H1 (cell line): Measurements from ENCODE around the gene DNAJB7. TPM values are rescaled to one million over a fixed set of nuclear protein-coding genes. Genes with fewer than 3 reads are reported as not detected.

Source experiments
- CTCF ChIA-PET: fragments of 300-600 bp; sonication (Branson Sonifier 250); formaldehyde crosslinking; loops from one replicate; lab custom pipeline; 2021; ENCODE audit not compliant: partially characterized antibody; lab: Charles Lee
- POLR2A ChIA-PET: fragments of 300-600 bp; sonication (Branson Sonifier 250); formaldehyde crosslinking; loops from one replicate; lab custom pipeline; 2021; ENCODE audit warnings: inconsistent platforms; ENCODE audit not compliant: partially characterized antibody; lab: Charles Lee
- DNase-seq, 2 experiments: peaks; one replicate each; pipeline versions ENCODE4 v3.0.0 to v3.0.0-alpha.2; 2010 to 2022; ENCODE audit warnings: low spot score in 2 of 2, low read depth in 1 of 2, mixed read lengths in 1 of 2
- FAIRE-seq: peaks from 2 replicates; lab custom pipeline; 2011; peaks lifted over from hg19 to GRCh38; lab: Jason Lieb, UNC
- H2AFZ ChIP-seq: 2 replicates; pipeline ENCODE4 v1.8.1; 2012; ENCODE audit warnings: low read length, inconsistent platforms
- H2AK5ac ChIP-seq: 2 replicates; pipeline ENCODE4 v1.6.1; 2013; ENCODE audit warnings: low read depth, low read length
- H2BK120ac ChIP-seq: replicated peaks from 2 replicates; pipeline ENCODE3; 2013; ENCODE audit warnings: low read depth, low read length, inconsistent platforms
- H2BK12ac ChIP-seq: 2 replicates; pipeline ENCODE4 v1.6.1; 2013; ENCODE audit warnings: low read depth, low read length
- H2BK15ac ChIP-seq: 2 replicates; pipeline ENCODE4 v1.6.1; 2013; ENCODE audit warnings: low read length
- H2BK20ac ChIP-seq: 2 replicates; pipeline ENCODE4 v1.6.1; 2013; ENCODE audit warnings: low read length
- H2BK5ac ChIP-seq: 2 replicates; pipeline ENCODE4 v1.6.1; 2013; ENCODE audit warnings: low read depth, low read length
- H3K14ac ChIP-seq: 2 replicates; pipeline ENCODE4 v1.6.1; 2013; ENCODE audit warnings: inconsistent platforms; ENCODE audit not compliant: insufficient read length
- H3K18ac ChIP-seq: 2 replicates; pipeline ENCODE4 v1.6.1; 2013; ENCODE audit warnings: low read length; ENCODE audit errors: extremely low read depth
- H3K23ac ChIP-seq: 2 replicates; pipeline ENCODE4 v1.6.1; 2013; ENCODE audit warnings: inconsistent platforms; ENCODE audit not compliant: insufficient read length
- H3K23me2 ChIP-seq: 2 replicates; pipeline ENCODE4 v1.6.1; 2013; ENCODE audit warnings: low read depth, low read length
- H3K27ac ChIP-seq: 2 replicates; pipeline ENCODE4 v1.6.1; 2011; ENCODE audit warnings: low read depth, low read length, inconsistent platforms
- H3K27me3 ChIP-seq, 4 experiments: replicated peaks in 1 of 4; 1 replicate in 1 of 4; 2 replicates in 3 of 4; pipeline versions ENCODE4 v1.6.1 to v1.8.1; 2011 to 2013; ENCODE audit warnings: low read length in 3 of 4, mild to moderate bottlenecking in 3 of 4, inconsistent platforms in 2 of 4, mixed read lengths in 2 of 4, moderate library complexity in 1 of 4; ENCODE audit not compliant: control insufficient read depth in 3 of 4, insufficient read depth in 3 of 4; ENCODE audit errors: extremely low read depth in 1 of 4
- H3K36me3 ChIP-seq, 4 experiments: 2 replicates each; pipeline versions ENCODE4 v1.6.1 to v1.8.1; 2011 to 2013; ENCODE audit warnings: mild to moderate bottlenecking in 4 of 4, low read length in 3 of 4, moderate library complexity in 2 of 4, control low read depth in 1 of 4, inconsistent platforms in 1 of 4; ENCODE audit not compliant: insufficient read depth in 4 of 4, control insufficient read depth in 2 of 4
- H3K4ac ChIP-seq: replicated peaks from 2 replicates; pipeline ENCODE3; 2013; ENCODE audit warnings: low read length, low read depth, mixed read lengths, inconsistent platforms; ENCODE audit not compliant: insufficient read length
- H3K4me1 ChIP-seq, 4 experiments: replicated peaks in 1 of 4; 1 replicate in 1 of 4; 2 replicates in 3 of 4; pipeline versions ENCODE4 v1.6.1 to v1.8.1; 2011 to 2013; ENCODE audit warnings: low read length in 3 of 4, inconsistent platforms in 2 of 4, mixed read lengths in 1 of 4; ENCODE audit not compliant: insufficient read depth in 4 of 4, control insufficient read depth in 3 of 4
- H3K4me2 ChIP-seq, 2 experiments: 2 replicates each; pipeline versions ENCODE4 v1.6.1 to v1.8.1; 2011 to 2013; ENCODE audit warnings: low read depth in 2 of 2, low read length in 2 of 2, control low read depth in 1 of 2, inconsistent platforms in 1 of 2, mild to moderate bottlenecking in 1 of 2; ENCODE audit not compliant: insufficient read depth in 1 of 2
- H3K4me3 ChIP-seq, 4 experiments: fragments of 200-600, 300-600 bp in 1 of 4; sonication (generic), shearing (Covaris generic), sonication (Bioruptor Twin) in 1 of 4; 2 replicates each; pipeline versions ENCODE4 v1.5.1 to v1.8.1; 2011 to 2016; ENCODE audit warnings: low read length in 4 of 4, low read depth in 3 of 4, control low read depth in 2 of 4, inconsistent platforms in 2 of 4, mild to moderate bottlenecking in 2 of 4, mixed read lengths in 1 of 4, moderate library complexity in 1 of 4; ENCODE audit not compliant: insufficient read depth in 2 of 4; ENCODE audit errors: extremely low read depth in 1 of 4
- H3K56ac ChIP-seq: replicated peaks from 2 replicates; pipeline ENCODE3; 2013; ENCODE audit warnings: low read depth, mild to moderate bottlenecking, mixed read lengths, low read length, inconsistent platforms; ENCODE audit not compliant: insufficient read length
- H3K79me1 ChIP-seq: 2 replicates; pipeline ENCODE4 v1.6.1; 2013; ENCODE audit warnings: low read depth, low read length, control low read depth
- H3K79me2 ChIP-seq, 2 experiments: 2 replicates each; pipeline versions ENCODE4 v1.6.1 to v1.8.1; 2012 to 2013; ENCODE audit warnings: low read length in 2 of 2, mild to moderate bottlenecking in 2 of 2, inconsistent platforms in 1 of 2; ENCODE audit not compliant: insufficient read depth in 2 of 2, control insufficient read depth in 1 of 2
- H3K9ac ChIP-seq, 4 experiments: replicated peaks in 1 of 4; 1 replicate in 1 of 4; 2 replicates in 3 of 4; pipeline versions ENCODE4 v1.6.1 to v1.8.1; 2011 to 2013; ENCODE audit warnings: low read depth in 3 of 4, low read length in 3 of 4, control low read depth in 2 of 4, mild to moderate bottlenecking in 2 of 4, moderate library complexity in 2 of 4, inconsistent platforms in 1 of 4; ENCODE audit errors: extremely low read depth in 1 of 4
- H3K9me3 ChIP-seq, 2 experiments: 2 replicates each; pipeline versions ENCODE4 v1.6.1 to v1.8.1; 2012 to 2013; ENCODE audit warnings: mild to moderate bottlenecking in 2 of 2, moderate library complexity in 2 of 2, control low read depth in 1 of 2, inconsistent platforms in 1 of 2, low read depth in 1 of 2, low read length in 1 of 2, mixed read lengths in 1 of 2; ENCODE audit not compliant: insufficient read depth in 2 of 2
- H4K20me1 ChIP-seq, 2 experiments: replicated peaks in 1 of 2; 2 replicates each; pipeline versions ENCODE3 to v1.8.1; 2011 to 2013; ENCODE audit warnings: inconsistent platforms in 2 of 2, low read length in 2 of 2, mild to moderate bottlenecking in 1 of 2; ENCODE audit not compliant: insufficient read depth in 2 of 2, control insufficient read depth in 1 of 2
- H4K5ac ChIP-seq: 2 replicates; pipeline ENCODE4 v1.6.1; 2013; ENCODE audit warnings: low read length, low read depth, mixed read lengths, inconsistent platforms; ENCODE audit not compliant: insufficient read length
- H4K8ac ChIP-seq: 2 replicates; pipeline ENCODE4 v1.8.0; 2013; ENCODE audit warnings: mild to moderate bottlenecking, moderate library complexity, low read length, inconsistent platforms; ENCODE audit not compliant: insufficient read depth; ENCODE audit errors: extremely low read depth
- H4K91ac ChIP-seq: replicated peaks from 2 replicates; pipeline ENCODE3; 2013; ENCODE audit warnings: low read length, mixed read lengths, inconsistent platforms; ENCODE audit not compliant: insufficient read length
- CTBP2 ChIP-seq: IDR thresholded peaks from 2 replicates; pipeline ENCODE4 v1.7.0; 2011; ENCODE audit warnings: borderline replicate concordance, mild to moderate bottlenecking, moderate library complexity, mixed read lengths, low read length; ENCODE audit not compliant: insufficient read depth, insufficient read length
- NRF1 ChIP-seq: IDR thresholded peaks from 2 replicates; pipeline ENCODE4 v1.6.1; 2011; ENCODE audit warnings: mild to moderate bottlenecking, low read depth, low read length, improper control_type of control experiment
- SP2 ChIP-seq: IDR thresholded peaks from 2 replicates; pipeline ENCODE4 v1.6.1; 2012; ENCODE audit warnings: mild to moderate bottlenecking, low read length, inconsistent platforms
- whole genome bisulfite sequencing, 2 experiments: shearing (Covaris generic) in 1 of 2; methylation state at CpG; one replicate each; pipeline versions ENCODE4 v1.1.6 to v1.1.7; 2013 to 2015; ENCODE audit warnings: low lambda C conversion rate in 2 of 2, mixed read lengths in 2 of 2, inconsistent platforms in 1 of 2, low coverage in 1 of 2, missing lambda C conversion rate in 1 of 2; ENCODE audit not compliant: insufficient replicate concordance in 2 of 2, insufficient coverage in 1 of 2, insufficient read length in 1 of 2; ENCODE audit errors: extremely low coverage in 1 of 2, missing lambda C conversion rate in 1 of 2; 5-methylcytosine and 5-hydroxymethylcytosine counted together
- polyA plus RNA-seq, 7 experiments: library from polyadenylated mRNA; depleted of rRNA in 3 of 7; stranded (reverse) in 5 of 7; unstranded in 2 of 7; fragments of >200 nt in 5 of 7; fragments of 200-250 nt in 2 of 7; gene quantifications; 1 replicate in 5 of 7; 2 replicates in 1 of 7; 4 replicates in 1 of 7; pipeline versions ENCODE4 v1.2.1 to v1.2.3, GENCODE V29; 2011 to 2013; ENCODE audit warnings: missing spikeins in 2 of 7, mixed read lengths in 2 of 7
- total RNA-seq: library from RNA; stranded (reverse); fragmentation: NEBNext Ultra II Directional; extraction: Animal tissue kit (Norgen Biotek cat#: 25700); gene quantifications from 2 replicates; pipeline ENCODE4 v1.2.1, GENCODE V29; 2021
- TF ChIP-seq, protein P1 (sequence below), 3 experiments: IDR thresholded peaks; 1 replicate in 2 of 3; 2 replicates in 1 of 3; pipeline versions ENCODE4 v1.5.1 to v1.6.1; 2011; ENCODE audit warnings: low read length in 3 of 3, mild to moderate bottlenecking in 3 of 3, inconsistent platforms in 2 of 3, low read depth in 1 of 3, moderate library complexity in 1 of 3; ENCODE audit not compliant: insufficient read depth in 1 of 3; ENCODE audit errors: control extremely low read depth in 1 of 3

DNAJB7 gene
- total and polyA plus RNA-seq, 2 of the 8 experiments (the other 6 are each of a cell fraction or from before 2014, with no cell fraction given): not detected

GRCh38 chr22:40894417-40894816 is 32.5 kb upstream of the DNAJB7 start:
- Histone ChIP-seq H3K14ac (no peak overlapping the region), H3K27me3 (no peaks in the 10 kb centered on the region), H3K27ac (no peak overlapping the region), H2BK20ac (no peak overlapping the region), H2AFZ (no peak overlapping the region), H3K18ac (no peak overlapping the region), H4K8ac (no peak overlapping the region), H3K9me3 (no peaks in the 10 kb centered on the region), H3K23ac (no peak overlapping the region), H3K4me2 (no peak overlapping the region), H2BK5ac (no peak overlapping the region), H3K56ac (no peak overlapping the region), H4K91ac (no peak overlapping the region), H4K5ac (no peak overlapping the region), H3K79me1 (no peaks in the 10 kb centered on the region), H2BK15ac (no peak overlapping the region), H3K9ac (no peak overlapping the region), H3K79me2 (no peaks in the 10 kb centered on the region), H3K4me1 (no peaks in the 10 kb centered on the region), H2BK120ac (no peak overlapping the region), H3K4me3 (no peak overlapping the region), H3K36me3 (peaks cover 0 to 7% (median 2%) of the 10 kb centered on the region in 4 experiments; a peak in 2 of 8 replicates), H3K23me2 (no peaks in the 10 kb centered on the region), H2AK5ac (no peak overlapping the region), H3K4ac (no peak overlapping the region), H4K20me1 (no peaks in the 10 kb centered on the region), H2BK12ac (no peak overlapping the region)
- WGBS, 2 experiments: 96% methylated on average over 4 of the region's 4 CpGs; no CpG with 5 or more reads in 1 of the 2 experiments
- FAIRE-seq (no peak), DNase-seq (no peak)
- TF ChIP-seq, protein P1, sequence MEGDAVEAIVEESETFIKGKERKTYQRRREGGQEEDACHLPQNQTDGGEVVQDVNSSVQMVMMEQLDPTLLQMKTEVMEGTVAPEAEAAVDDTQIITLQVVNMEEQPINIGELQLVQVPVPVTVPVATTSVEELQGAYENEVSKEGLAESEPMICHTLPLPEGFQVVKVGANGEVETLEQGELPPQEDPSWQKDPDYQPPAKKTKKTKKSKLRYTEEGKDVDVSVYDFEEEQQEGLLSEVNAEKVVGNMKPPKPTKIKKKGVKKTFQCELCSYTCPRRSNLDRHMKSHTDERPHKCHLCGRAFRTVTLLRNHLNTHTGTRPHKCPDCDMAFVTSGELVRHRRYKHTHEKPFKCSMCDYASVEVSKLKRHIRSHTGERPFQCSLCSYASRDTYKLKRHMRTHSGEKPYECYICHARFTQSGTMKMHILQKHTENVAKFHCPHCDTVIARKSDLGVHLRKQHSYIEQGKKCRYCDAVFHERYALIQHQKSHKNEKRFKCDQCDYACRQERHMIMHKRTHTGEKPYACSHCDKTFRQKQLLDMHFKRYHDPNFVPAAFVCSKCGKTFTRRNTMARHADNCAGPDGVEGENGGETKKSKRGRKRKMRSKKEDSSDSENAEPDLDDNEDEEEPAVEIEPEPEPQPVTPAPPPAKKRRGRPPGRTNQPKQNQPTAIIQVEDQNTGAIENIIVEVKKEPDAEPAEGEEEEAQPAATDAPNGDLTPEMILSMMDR (IDR thresholded peaks at IDR 0.05; ENCODE audit: control extremely low read depth in 1 of 3, insufficient read depth in 1 of 3, low read depth in 1 of 3, low read length in 3 of 3): no peak
- TF ChIP-seq SP2 (no peak), NRF1 (no peak), CTBP2 (no peak)
- CTCF ChIA-PET: interaction anchor here (0.8 to 1.2 kb wide), 2 partner anchors 18 to 28 kb away, joined by 3 to 4 read pairs; no protein-coding TSS in a partner anchor
- POLR2A ChIA-PET: interaction anchor here (0.9 to 1.6 kb wide), 2 partner anchors 9 to 127 kb away, joined by 3 read pairs; no protein-coding TSS in a partner anchor
